SU-DHL-6 (cell line): Measurements from ENCODE around the gene PRSS12.
"Not testable (repeated sequence)": the region's sequence is repeated elsewhere in the genome, so short reads cannot be mapped to it uniquely, and the experiment has no call there.

Experiments
- EZH2phosphoT487 ChIP-seq: fragments of 200-600 bp; sonication (generic), shearing (Covaris generic); conservative IDR thresholded peaks from 2 replicates; pipeline ENCODE4 v1.6.1; 2018; ENCODE audit warnings: mild to moderate bottlenecking, antibody characterized with exemption, low read length, moderate library complexity, mixed read lengths
- TF ChIP-seq, protein P1 (sequence below): fragments of 200-600 bp; sonication (generic); IDR thresholded peaks from one replicate; pipeline ENCODE4 v1.5.1; 2017; ENCODE audit warnings: antibody characterized with exemption, mild to moderate bottlenecking, low read length, moderate library complexity; ENCODE audit not compliant: insufficient read depth, poor library complexity, severe bottlenecking

DNA sequence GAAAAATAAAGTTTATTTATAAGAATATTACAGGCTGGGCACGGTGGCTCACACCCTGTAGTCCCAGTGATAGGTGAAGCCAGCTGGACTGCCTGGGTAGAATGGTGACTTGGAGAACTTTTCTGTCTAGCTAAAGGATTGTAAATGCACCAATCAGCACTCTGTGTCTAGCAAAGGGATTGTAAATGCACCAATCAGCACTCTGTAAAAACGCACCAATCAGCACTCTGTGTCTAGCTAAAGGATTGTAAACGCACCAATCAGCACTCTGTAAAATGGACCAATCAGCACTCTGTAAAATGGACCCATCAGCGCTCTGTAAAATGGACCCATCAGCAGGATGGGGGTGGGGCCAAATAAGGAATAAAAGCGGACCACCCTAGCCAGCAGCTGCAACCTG, 39.7 kb upstream of the PRSS12 start:
- TF ChIP-seq, protein P1, sequence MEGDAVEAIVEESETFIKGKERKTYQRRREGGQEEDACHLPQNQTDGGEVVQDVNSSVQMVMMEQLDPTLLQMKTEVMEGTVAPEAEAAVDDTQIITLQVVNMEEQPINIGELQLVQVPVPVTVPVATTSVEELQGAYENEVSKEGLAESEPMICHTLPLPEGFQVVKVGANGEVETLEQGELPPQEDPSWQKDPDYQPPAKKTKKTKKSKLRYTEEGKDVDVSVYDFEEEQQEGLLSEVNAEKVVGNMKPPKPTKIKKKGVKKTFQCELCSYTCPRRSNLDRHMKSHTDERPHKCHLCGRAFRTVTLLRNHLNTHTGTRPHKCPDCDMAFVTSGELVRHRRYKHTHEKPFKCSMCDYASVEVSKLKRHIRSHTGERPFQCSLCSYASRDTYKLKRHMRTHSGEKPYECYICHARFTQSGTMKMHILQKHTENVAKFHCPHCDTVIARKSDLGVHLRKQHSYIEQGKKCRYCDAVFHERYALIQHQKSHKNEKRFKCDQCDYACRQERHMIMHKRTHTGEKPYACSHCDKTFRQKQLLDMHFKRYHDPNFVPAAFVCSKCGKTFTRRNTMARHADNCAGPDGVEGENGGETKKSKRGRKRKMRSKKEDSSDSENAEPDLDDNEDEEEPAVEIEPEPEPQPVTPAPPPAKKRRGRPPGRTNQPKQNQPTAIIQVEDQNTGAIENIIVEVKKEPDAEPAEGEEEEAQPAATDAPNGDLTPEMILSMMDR: not testable (repeated sequence)
- not testable (repeated sequence) for TF ChIP-seq EZH2phosphoT487
